HCT116 (cell line): ENCODE measurements around the gene PPP1R14C. TPM values are rescaled to one million over a fixed set of nuclear protein-coding genes. Genes with fewer than 3 reads are reported as not detected.

ENCODE experiments used
- ATAC-seq: fragments of 200-7000 bp; cut with Tn5 transposase; 2 replicates; pipeline ENCODE4 v1.9.1; 2020; ENCODE audit warnings: mild to moderate bottlenecking, moderate library complexity
- BruUV-seq: library from RNA; stranded (reverse); fragments of 400-500 nt; replicated peaks from 2 replicates; lab custom pipeline; 2021; lab: Mats Ljungman, UMichigan
- CTCF ChIA-PET: fragments of 300-600 bp; sonication (Branson Sonifier 250); formaldehyde crosslinking; loops from one replicate; lab custom pipeline; 2021; ENCODE audit warnings: antibody characterized with exemption; lab: Charles Lee
- POLR2A ChIA-PET: fragments of 300-600, 350-600 bp; sonication (Branson Sonifier 250); formaldehyde crosslinking; loops from one replicate; lab custom pipeline; 2021; ENCODE audit warnings: antibody characterized with exemption; lab: Charles Lee
- RAD21 ChIA-PET, 2 experiments: fragments of 300-600 bp; sonication (Branson Sonifier 250); formaldehyde crosslinking; loops; one replicate each; lab custom pipeline; 2023; ENCODE audit warnings: low total read pairs in 2 of 2; ENCODE audit not compliant: uncharacterized antibody in 2 of 2, unreplicated experiment in 2 of 2, low non-redundant PET in 1 of 2; lab: Charles Lee
- DNase-seq: peaks from one replicate; pipeline ENCODE4 v3.0.0-alpha.2; 2010; ENCODE audit warnings: low read depth, low spot score
- H2AFZ ChIP-seq: fragments of 200-600 bp; shearing (Covaris generic), sonication (generic); 2 replicates; pipeline ENCODE4 v1.6.1; 2017; ENCODE audit warnings: low read depth, mixed run types, mixed read lengths, antibody characterized with exemption, low read length; ENCODE audit not compliant: poor library complexity, severe bottlenecking
- H3K27ac ChIP-seq: 2 replicates; pipeline ENCODE4 v1.5.1; 2012; ENCODE audit warnings: low read depth, low read length
- H3K27me3 ChIP-seq: fragments of 200-600 bp; sonication (generic); 2 replicates; pipeline ENCODE4 v1.6.1; 2016; ENCODE audit warnings: mixed run types, low read length, mixed read lengths; ENCODE audit not compliant: insufficient read depth
- H3K36me3 ChIP-seq, 2 experiments: fragments of 200-500 bp in 1 of 2; fragments of 200-600 bp in 1 of 2; sonication (Bioruptor generic) in 1 of 2; sonication (generic) in 1 of 2; 2 replicates each; pipeline versions ENCODE4 v1.5.1 to v1.6.1; 2014 to 2016; ENCODE audit warnings: low read length in 2 of 2, inconsistent platforms in 1 of 2, mixed read lengths in 1 of 2, mixed run types in 1 of 2; ENCODE audit not compliant: insufficient read depth in 2 of 2, control insufficient read depth in 1 of 2
- H3K4me1 ChIP-seq, 2 experiments: fragments of 200-600 bp in 1 of 2; sonication (generic) in 1 of 2; 2 replicates each; pipeline versions ENCODE4 v1.5.1 to v1.6.1; 2012 to 2017; ENCODE audit warnings: low read length in 2 of 2, inconsistent platforms in 1 of 2, mild to moderate bottlenecking in 1 of 2, mixed read lengths in 1 of 2, mixed run types in 1 of 2, moderate library complexity in 1 of 2; ENCODE audit not compliant: insufficient read depth in 2 of 2, control insufficient read depth in 1 of 2
- H3K4me2 ChIP-seq: fragments of 200-600 bp; sonication (generic); 2 replicates; pipeline ENCODE4 v1.6.1; 2017; ENCODE audit warnings: mixed run types, low read length, mixed read lengths
- H3K4me3 ChIP-seq, 2 experiments: fragments of 200-600 bp in 1 of 2; sonication (generic) in 1 of 2; replicated peaks in 1 of 2; 2 replicates each; pipeline ENCODE4 v1.5.1; 2011 to 2016; ENCODE audit warnings: low read length in 2 of 2, control low read depth in 1 of 2, low read depth in 1 of 2, mild to moderate bottlenecking in 1 of 2, mixed read lengths in 1 of 2, mixed run types in 1 of 2
- H3K79me2 ChIP-seq: fragments of 200-600 bp; sonication (generic); 2 replicates; pipeline ENCODE4 v1.6.1; 2017; ENCODE audit warnings: mild to moderate bottlenecking, mixed run types, low read length, moderate library complexity, mixed read lengths; ENCODE audit not compliant: insufficient read depth
- H3K9ac ChIP-seq: fragments of 200-600 bp; sonication (generic); 2 replicates; pipeline ENCODE4 v1.6.1; 2016; ENCODE audit warnings: low read length, mixed read lengths
- H3K9me2 ChIP-seq: fragments of 200-600 bp; sonication (generic), shearing (Covaris generic); 2 replicates; pipeline ENCODE4 v1.6.1; 2017; ENCODE audit warnings: mixed run types, mild to moderate bottlenecking, moderate library complexity; ENCODE audit not compliant: insufficient read depth
- H3K9me3 ChIP-seq, 2 experiments: fragments of 200-500 bp in 1 of 2; fragments of 200-600 bp in 1 of 2; sonication (Bioruptor generic) in 1 of 2; sonication (generic) in 1 of 2; 2 replicates each; pipeline ENCODE4 v1.6.1; 2014 to 2017; ENCODE audit warnings: low read length in 2 of 2, mixed read lengths in 2 of 2, inconsistent platforms in 1 of 2, low read depth in 1 of 2, mild to moderate bottlenecking in 1 of 2, mixed run types in 1 of 2, moderate library complexity in 1 of 2; ENCODE audit not compliant: control insufficient read depth in 1 of 2, insufficient read depth in 1 of 2
- H4K20me1 ChIP-seq: fragments of 200-600 bp; sonication (generic), shearing (Covaris generic); 2 replicates; pipeline ENCODE4 v1.6.1; 2017; ENCODE audit warnings: mixed run types, mild to moderate bottlenecking, moderate library complexity; ENCODE audit not compliant: insufficient read depth
- CBX3 ChIP-seq: IDR thresholded peaks from 2 replicates; pipeline ENCODE4 v1.6.1; 2012; ENCODE audit warnings: low read depth
- EGR1 ChIP-seq: IDR thresholded peaks from 2 replicates; pipeline ENCODE4 v1.6.1; 2012; ENCODE audit warnings: low read depth
- ELF1 ChIP-seq: IDR thresholded peaks from 2 replicates; pipeline ENCODE4 v1.6.1; 2012; ENCODE audit warnings: low read depth, borderline replicate concordance
- EZH2phosphoT487 ChIP-seq: fragments of 200-600 bp; IDR thresholded peaks from 2 replicates; pipeline ENCODE4 v1.6.1; 2018; ENCODE audit warnings: antibody characterized with exemption, borderline replicate concordance
- POLR2A ChIP-seq: IDR thresholded peaks from 2 replicates; pipeline ENCODE4 v1.7.0; 2011; ENCODE audit warnings: borderline replicate concordance; ENCODE audit not compliant: insufficient read depth, insufficient read length; ENCODE audit errors: extremely low read depth
- RAD21 ChIP-seq: IDR thresholded peaks from 2 replicates; pipeline ENCODE4 v1.6.1; 2012; ENCODE audit warnings: low read depth, mild to moderate bottlenecking
- TCF7L2 ChIP-seq: IDR thresholded peaks from 2 replicates; pipeline ENCODE4 v1.7.0; 2011; ENCODE audit warnings: borderline replicate concordance, inconsistent platforms; ENCODE audit not compliant: insufficient read depth, insufficient read length; ENCODE audit errors: extremely low read depth
- intact Hi-C: fragments of 100-400 bp; cut with micrococcal nuclease; formaldehyde crosslinking; loops from 2 replicates; pipeline ENCODE4 v1.10.0; 2022
- total RNA-seq: library from RNA; stranded (reverse); gene quantifications from one replicate; pipeline ENCODE4 v1.2.1, GENCODE V29; 2021; ENCODE audit not compliant: unreplicated experiment
- TF ChIP-seq, protein P1 (sequence below): IDR thresholded peaks from 2 replicates; pipeline ENCODE4 v1.6.1; 2012; ENCODE audit warnings: low read depth
- TF ChIP-seq, protein P2 (sequence below): IDR thresholded peaks from 2 replicates; pipeline ENCODE4 v1.6.1; 2011; ENCODE audit warnings: mild to moderate bottlenecking, low read length, moderate library complexity; ENCODE audit not compliant: insufficient replicate concordance; ENCODE audit errors: extremely low read depth
- TF ChIP-seq, protein P3 (sequence below): IDR thresholded peaks from 2 replicates; pipeline ENCODE4 v1.6.1; 2012

Gene PPP1R14C
- total RNA-seq, 1 experiment from 2014 or later = 7.8 TPM

DNA sequence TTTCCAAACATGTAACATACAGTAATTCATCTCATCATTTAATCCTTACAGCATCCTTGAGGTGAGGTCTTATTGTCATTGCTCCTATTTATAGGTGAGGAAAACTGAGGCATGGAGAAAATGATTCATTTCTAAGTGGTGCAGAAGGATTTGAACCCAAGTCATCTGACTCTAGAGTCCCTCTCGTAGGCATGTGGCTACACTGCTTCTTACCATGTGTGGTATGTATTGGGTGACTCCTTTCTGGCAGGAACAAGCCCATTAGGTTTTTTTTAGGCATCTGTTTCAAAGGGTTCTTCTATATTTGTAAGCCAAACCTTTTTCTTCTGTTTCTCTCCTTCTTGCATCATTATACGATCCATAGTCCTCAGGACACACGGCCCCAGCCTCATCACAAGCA, 94.8 kb downstream of the PPP1R14C start:
- H4K20me1 ChIP-seq = no peaks in the 10 kb centered on the region
- BruUV-seq = no TSS peak
- H3K9me3 ChIP-seq = no peaks in the 10 kb centered on the region
- no peaks in the 10 kb centered on the region for H3K79me2 ChIP-seq
- no peaks in the 10 kb centered on the region for H3K36me3 ChIP-seq
- intact Hi-C loops = no loop called here
- H3K4me2 ChIP-seq = no peak overlapping the region
- H2AFZ ChIP-seq = no peak overlapping the region
- ATAC-seq (no peak), DNase-seq (no peak)
- ChIA-PET RAD21 (no interaction called here), POLR2A (no interaction called here), CTCF (no interaction called here)
- H3K9ac ChIP-seq = no peak overlapping the region
- no peak overlapping the region for H3K4me3 ChIP-seq
- peaks cover 0 to 6% of the 10 kb centered on the region in 2 experiments; a peak in 1 of 4 replicates for H3K4me1 ChIP-seq
- H3K9me2 ChIP-seq = no peaks in the 10 kb centered on the region
- H3K27ac ChIP-seq = no peak overlapping the region
- H3K27me3 ChIP-seq = no peaks in the 10 kb centered on the region
- TF ChIP-seq, protein P1, sequence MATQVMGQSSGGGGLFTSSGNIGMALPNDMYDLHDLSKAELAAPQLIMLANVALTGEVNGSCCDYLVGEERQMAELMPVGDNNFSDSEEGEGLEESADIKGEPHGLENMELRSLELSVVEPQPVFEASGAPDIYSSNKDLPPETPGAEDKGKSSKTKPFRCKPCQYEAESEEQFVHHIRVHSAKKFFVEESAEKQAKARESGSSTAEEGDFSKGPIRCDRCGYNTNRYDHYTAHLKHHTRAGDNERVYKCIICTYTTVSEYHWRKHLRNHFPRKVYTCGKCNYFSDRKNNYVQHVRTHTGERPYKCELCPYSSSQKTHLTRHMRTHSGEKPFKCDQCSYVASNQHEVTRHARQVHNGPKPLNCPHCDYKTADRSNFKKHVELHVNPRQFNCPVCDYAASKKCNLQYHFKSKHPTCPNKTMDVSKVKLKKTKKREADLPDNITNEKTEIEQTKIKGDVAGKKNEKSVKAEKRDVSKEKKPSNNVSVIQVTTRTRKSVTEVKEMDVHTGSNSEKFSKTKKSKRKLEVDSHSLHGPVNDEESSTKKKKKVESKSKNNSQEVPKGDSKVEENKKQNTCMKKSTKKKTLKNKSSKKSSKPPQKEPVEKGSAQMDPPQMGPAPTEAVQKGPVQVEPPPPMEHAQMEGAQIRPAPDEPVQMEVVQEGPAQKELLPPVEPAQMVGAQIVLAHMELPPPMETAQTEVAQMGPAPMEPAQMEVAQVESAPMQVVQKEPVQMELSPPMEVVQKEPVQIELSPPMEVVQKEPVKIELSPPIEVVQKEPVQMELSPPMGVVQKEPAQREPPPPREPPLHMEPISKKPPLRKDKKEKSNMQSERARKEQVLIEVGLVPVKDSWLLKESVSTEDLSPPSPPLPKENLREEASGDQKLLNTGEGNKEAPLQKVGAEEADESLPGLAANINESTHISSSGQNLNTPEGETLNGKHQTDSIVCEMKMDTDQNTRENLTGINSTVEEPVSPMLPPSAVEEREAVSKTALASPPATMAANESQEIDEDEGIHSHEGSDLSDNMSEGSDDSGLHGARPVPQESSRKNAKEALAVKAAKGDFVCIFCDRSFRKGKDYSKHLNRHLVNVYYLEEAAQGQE = no peak
- no peak for TF ChIP-seq RAD21
- TF ChIP-seq, protein P2, sequence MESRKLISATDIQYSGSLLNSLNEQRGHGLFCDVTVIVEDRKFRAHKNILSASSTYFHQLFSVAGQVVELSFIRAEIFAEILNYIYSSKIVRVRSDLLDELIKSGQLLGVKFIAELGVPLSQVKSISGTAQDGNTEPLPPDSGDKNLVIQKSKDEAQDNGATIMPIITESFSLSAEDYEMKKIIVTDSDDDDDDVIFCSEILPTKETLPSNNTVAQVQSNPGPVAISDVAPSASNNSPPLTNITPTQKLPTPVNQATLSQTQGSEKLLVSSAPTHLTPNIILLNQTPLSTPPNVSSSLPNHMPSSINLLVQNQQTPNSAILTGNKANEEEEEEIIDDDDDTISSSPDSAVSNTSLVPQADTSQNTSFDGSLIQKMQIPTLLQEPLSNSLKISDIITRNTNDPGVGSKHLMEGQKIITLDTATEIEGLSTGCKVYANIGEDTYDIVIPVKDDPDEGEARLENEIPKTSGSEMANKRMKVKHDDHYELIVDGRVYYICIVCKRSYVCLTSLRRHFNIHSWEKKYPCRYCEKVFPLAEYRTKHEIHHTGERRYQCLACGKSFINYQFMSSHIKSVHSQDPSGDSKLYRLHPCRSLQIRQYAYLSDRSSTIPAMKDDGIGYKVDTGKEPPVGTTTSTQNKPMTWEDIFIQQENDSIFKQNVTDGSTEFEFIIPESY = no peak
- TF ChIP-seq ELF1 = no peak
- TF ChIP-seq, protein P3, sequence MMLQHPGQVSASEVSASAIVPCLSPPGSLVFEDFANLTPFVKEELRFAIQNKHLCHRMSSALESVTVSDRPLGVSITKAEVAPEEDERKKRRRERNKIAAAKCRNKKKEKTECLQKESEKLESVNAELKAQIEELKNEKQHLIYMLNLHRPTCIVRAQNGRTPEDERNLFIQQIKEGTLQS = no peak
- no peak for TF ChIP-seq CBX3
- no peak for TF ChIP-seq TCF7L2
- no peak for TF ChIP-seq EZH2phosphoT487
- no peak for TF ChIP-seq POLR2A
- no peak for TF ChIP-seq EGR1
- TF ChIP-seq, all 23 proteins: peak for 0
